Panc1 (cell line): Measurements from ENCODE around the gene FAT2. TPM values are rescaled to one million over a fixed set of nuclear protein-coding genes. Genes with fewer than 3 reads are reported as not detected.

Experiments
- ATAC-seq: fragments of 200-7000 bp; cut with Tn5 transposase; 2 replicates; pipeline ENCODE4 v1.9.1; 2020; ENCODE audit warnings: mild to moderate bottlenecking, moderate library complexity
- BruUV-seq: library from RNA; stranded (reverse); fragments of 400-500 nt; replicated peaks from 2 replicates; lab custom pipeline; 2021; lab: Mats Ljungman, UMichigan
- CTCF ChIA-PET: fragments of 300-600 bp; sonication (Branson Sonifier 250); formaldehyde crosslinking; loops from one replicate; lab custom pipeline; 2022; ENCODE audit warnings: antibody characterized with exemption; lab: Charles Lee
- POLR2A ChIA-PET: fragments of 300-600 bp; sonication (Branson Sonifier 250); formaldehyde crosslinking; loops from one replicate; lab custom pipeline; 2022; ENCODE audit warnings: antibody characterized with exemption; lab: Charles Lee
- DNase-seq: peaks from one replicate; pipeline ENCODE4 v3.0.0-alpha.2; 2010; ENCODE audit warnings: low read depth, low spot score
- H3K27ac ChIP-seq: 2 replicates; pipeline ENCODE4 v1.5.1; 2011; ENCODE audit warnings: mild to moderate bottlenecking, low read length, inconsistent platforms
- H3K27me3 ChIP-seq: fragments of 200-500 bp; sonication (Bioruptor generic); 2 replicates; pipeline ENCODE4 v1.6.0; 2014; ENCODE audit warnings: low read length, inconsistent platforms; ENCODE audit not compliant: control insufficient read depth, insufficient read depth
- H3K36me3 ChIP-seq: fragments of 200-500 bp; sonication (Bioruptor generic); 2 replicates; pipeline ENCODE4 v1.5.1; 2014; ENCODE audit warnings: inconsistent platforms, mild to moderate bottlenecking, low read length, moderate library complexity; ENCODE audit not compliant: control insufficient read depth, insufficient read depth
- H3K4me1 ChIP-seq: 2 replicates; pipeline ENCODE4 v1.5.1; 2011; ENCODE audit warnings: inconsistent platforms, mild to moderate bottlenecking, low read length, moderate library complexity; ENCODE audit not compliant: control insufficient read depth, insufficient read depth
- H3K4me3 ChIP-seq, 2 experiments: 2 replicates each; pipeline ENCODE4 v1.5.1; 2011 to 2012; ENCODE audit warnings: low read depth in 2 of 2, low read length in 2 of 2, mild to moderate bottlenecking in 2 of 2, inconsistent platforms in 1 of 2, moderate library complexity in 1 of 2
- H3K9me3 ChIP-seq: fragments of 200-500 bp; sonication (Bioruptor generic); 2 replicates; pipeline ENCODE4 v1.5.1; 2014; ENCODE audit warnings: low read depth, mild to moderate bottlenecking, inconsistent platforms, low read length, moderate library complexity; ENCODE audit not compliant: control insufficient read depth, insufficient read depth
- CTCF ChIP-seq: fragments of 450-650 bp; IDR thresholded peaks from 2 replicates; pipeline ENCODE4 v1.5.1; 2017; ENCODE audit warnings: mild to moderate bottlenecking
- POLR2AphosphoS5 ChIP-seq: IDR thresholded peaks from 2 replicates; pipeline ENCODE4 v1.6.1; 2012; ENCODE audit warnings: mild to moderate bottlenecking, low read depth, low read length, moderate library complexity
- REST ChIP-seq, 2 experiments: IDR thresholded peaks; 2 replicates each; pipeline ENCODE4 v1.6.1; 2011 to 2012; ENCODE audit warnings: low read depth in 2 of 2, control low read depth in 1 of 2, low read length in 1 of 2, mild to moderate bottlenecking in 1 of 2, moderate library complexity in 1 of 2; ENCODE audit not compliant: insufficient read depth in 1 of 2
- SIN3A ChIP-seq: IDR thresholded peaks from 2 replicates; pipeline ENCODE4 v1.6.1; 2012; ENCODE audit warnings: low read depth, mild to moderate bottlenecking, low read length, moderate library complexity, borderline replicate concordance; ENCODE audit not compliant: insufficient read depth
- TCF7L2 ChIP-seq: IDR thresholded peaks from 2 replicates; pipeline ENCODE4 v1.6.1; 2011; ENCODE audit warnings: mild to moderate bottlenecking, low read depth, low read length, inconsistent platforms
- in situ Hi-C: cut with HindIII; loops from 2 replicates; pipeline ENCODE4 v1.10.0; 2016; ENCODE audit warnings: low sequenced_read_pairs, low pct_unique_long_range_greater_than_20kb
- intact Hi-C: fragments of 100-400 bp; cut with micrococcal nuclease; formaldehyde crosslinking; loops from one replicate; pipeline ENCODE4 v1.10.0; 2022; ENCODE audit not compliant: unreplicated experiment
- total RNA-seq: library from RNA; stranded (reverse); gene quantifications from one replicate; pipeline ENCODE4 v1.2.1, GENCODE V29; 2021; ENCODE audit not compliant: unreplicated experiment

The FAT2 gene
- total RNA-seq, 1 experiment from 2014 or later: not detected

GRCh38 chr5:151628112-151628823, 37.1 kb upstream of the FAT2 start:
- H3K27ac ChIP-seq: no peak overlapping the region
- no peaks in the 10 kb centered on the region for H3K27me3 ChIP-seq
- ChIA-PET POLR2A (no interaction called here), CTCF (no interaction called here)
- intact Hi-C loops (no loop called here), in situ Hi-C loops (no loop called here)
- H3K4me3 ChIP-seq: no peak overlapping the region
- H3K9me3 ChIP-seq: no peaks in the 10 kb centered on the region
- no peaks in the 10 kb centered on the region for H3K4me1 ChIP-seq
- no peaks in the 10 kb centered on the region for H3K36me3 ChIP-seq
- TF ChIP-seq CTCF: no peak
- no peak for TF ChIP-seq REST (IDR thresholded peaks at IDR 0.05; ENCODE audit: insufficient read depth in 1 of 2, low read depth in 2 of 2, low read length in 1 of 2)
- no peak for TF ChIP-seq POLR2AphosphoS5
- TF ChIP-seq SIN3A: no peak
- no peak for TF ChIP-seq TCF7L2
- BruUV-seq: no TSS peak
- no peak for DNase-seq
- ATAC-seq: no peak

GRCh38 chr5:151627650-151628049, 36.5 kb upstream of the FAT2 start:
- intact Hi-C loops: no loop called here
- BruUV-seq: no TSS peak
- in situ Hi-C loops: no loop called here
- ATAC-seq (no peak), DNase-seq (no peak)
- Histone ChIP-seq H3K9me3 (no peaks in the 10 kb centered on the region), H3K27ac (no peak overlapping the region), H3K4me1 (no peaks in the 10 kb centered on the region), H3K36me3 (no peaks in the 10 kb centered on the region), H3K27me3 (no peaks in the 10 kb centered on the region), H3K4me3 (no peak overlapping the region)
- TF ChIP-seq REST (IDR thresholded peaks at IDR 0.05; ENCODE audit: insufficient read depth in 1 of 2, low read depth in 2 of 2, low read length in 1 of 2) (no peak), SIN3A (no peak), CTCF (no peak), POLR2AphosphoS5 (no peak), TCF7L2 (no peak)
- ChIA-PET CTCF (no interaction called here), POLR2A (no interaction called here)
